Stimulated activated CD8-positive, alpha-beta memory T cell treated with anti-CD3 and anti-CD28 coated beads, Interleukin-7, amount 100 ng/mL, for 48 hours (primary cell): ENCODE data around the gene SHC4.
"Not testable (repeated sequence)": the region's sequence is repeated elsewhere in the genome, so short reads cannot be mapped to it uniquely, and the experiment has no call there.

Experiments used
- DNase-seq, 2 donors: peaks; one replicate each; pipeline ENCODE4 v3.0.0-alpha.2; 2020; ENCODE audit warnings: low read depth in 1 of 2; ENCODE audit errors: extremely low read depth in 1 of 2

SHC4 gene

GRCh38 chr15:48856942-48857341, 106.8 kb downstream of the SHC4 start:
- no peak for DNase-seq

GRCh38 chr15:48855501-48856440, 107.9 kb downstream of the SHC4 start:
- no peak for DNase-seq

- not testable (repeated sequence) for DNase-seq
These were observed 109.3 kb downstream of the SHC4 start for GRCh38 chr15:48854434-48854833.

- DNase-seq: no peak
These were observed 111.8 kb downstream of the SHC4 start for GRCh38 chr15:48851956-48852355.

GRCh38 chr15:48850648-48851047, 113.1 kb downstream of the SHC4 start:
- DNase-seq: no peak

GRCh38 chr15:48845123-48845522, 118.6 kb downstream of the SHC4 start:
- no peak for DNase-seq

- DNase-seq: no peak
These were observed 121.2 kb downstream of the SHC4 start for GRCh38 chr15:48842501-48842900.

- no peak for DNase-seq
These were observed 129.0 kb downstream of the SHC4 start for GRCh38 chr15:48834756-48835155.

- no peak for DNase-seq
These were observed 130.0 kb downstream of the SHC4 start for GRCh38 chr15:48833526-48834239.

GRCh38 chr15:48832648-48833047, 131.1 kb downstream of the SHC4 start:
- no peak for DNase-seq

- DNase-seq: no peak
These were observed 134.8 kb downstream of the SHC4 start for GRCh38 chr15:48828906-48829305.

- DNase-seq: no peak
These were observed 135.2 kb downstream of the SHC4 start for GRCh38 chr15:48828471-48828870.

- no peak for DNase-seq
These were observed 138.6 kb downstream of the SHC4 start for GRCh38 chr15:48825075-48825474.

- no peak for DNase-seq
These were observed 140.0 kb downstream of the SHC4 start for GRCh38 chr15:48823706-48824105.

GRCh38 chr15:48823237-48823636, 140.5 kb downstream of the SHC4 start:
- DNase-seq: no peak

- no peak for DNase-seq
These were observed 149.4 kb downstream of the SHC4 start for GRCh38 chr15:48814286-48814685.

GRCh38 chr15:48811325-48811958, 152.3 kb downstream of the SHC4 start:
- no peak for DNase-seq

GRCh38 chr15:48810414-48811324, 153.1 kb downstream of the SHC4 start, which contains the start of gene CEP152:
TSS of gene CEP152 (minus strand) at chr15:48811069. CDS start at chr15:48805649, 5,420 bp downstream.
- peak; percentile 96 to 99 for DNase-seq

- DNase-seq: no peak
These were observed 157.6 kb downstream of the SHC4 start for GRCh38 chr15:48806151-48806550.

- no peak for DNase-seq
These were observed 158.1 kb downstream of the SHC4 start for GRCh38 chr15:48805591-48805990.
